Measurements from ENCODE around the gene NUAK1. TPM values are rescaled to one million over a fixed set of nuclear protein-coding genes. Genes with fewer than 3 reads are reported as not detected.

The NUAK1 gene
- polyA plus RNA-seq, 1 donor from 2014 or later = 8.3 TPM

GRCh38 chr12:106034316-106034715 is 104.4 kb downstream of the NUAK1 start:
- Histone ChIP-seq H3K27me3 (ENCODE audit: insufficient read depth, low read depth, low read length) (no peaks in the 10 kb centered on the region), H3K9me3 (ENCODE audit: low read length) (no peaks in the 10 kb centered on the region), H3K79me2 (replicated peaks; ENCODE audit: insufficient read depth, low read length) (no peaks in the 10 kb centered on the region), H4K20me1 (ENCODE audit: insufficient read depth) (no peaks in the 10 kb centered on the region), H3K9me2 (ENCODE audit: insufficient read depth, low read length) (no peaks in the 10 kb centered on the region), H2AFZ (ENCODE audit: low read depth, low read length) (no peak overlapping the region), H3F3A (ENCODE audit: insufficient read depth, low read length, poor library complexity, severe bottlenecking) (no peaks in the 10 kb centered on the region), H3K36me3 (ENCODE audit: insufficient read depth, low read length) (no peaks in the 10 kb centered on the region), H3K9ac (ENCODE audit: low read length) (no peak overlapping the region), H3K4me2 (ENCODE audit: low read length) (no peak overlapping the region), H3K27ac (ENCODE audit: low read length) (no peak overlapping the region), H3K4me3 (ENCODE audit: low read length) (no peak overlapping the region)
- TF ChIP-seq, protein P1, sequence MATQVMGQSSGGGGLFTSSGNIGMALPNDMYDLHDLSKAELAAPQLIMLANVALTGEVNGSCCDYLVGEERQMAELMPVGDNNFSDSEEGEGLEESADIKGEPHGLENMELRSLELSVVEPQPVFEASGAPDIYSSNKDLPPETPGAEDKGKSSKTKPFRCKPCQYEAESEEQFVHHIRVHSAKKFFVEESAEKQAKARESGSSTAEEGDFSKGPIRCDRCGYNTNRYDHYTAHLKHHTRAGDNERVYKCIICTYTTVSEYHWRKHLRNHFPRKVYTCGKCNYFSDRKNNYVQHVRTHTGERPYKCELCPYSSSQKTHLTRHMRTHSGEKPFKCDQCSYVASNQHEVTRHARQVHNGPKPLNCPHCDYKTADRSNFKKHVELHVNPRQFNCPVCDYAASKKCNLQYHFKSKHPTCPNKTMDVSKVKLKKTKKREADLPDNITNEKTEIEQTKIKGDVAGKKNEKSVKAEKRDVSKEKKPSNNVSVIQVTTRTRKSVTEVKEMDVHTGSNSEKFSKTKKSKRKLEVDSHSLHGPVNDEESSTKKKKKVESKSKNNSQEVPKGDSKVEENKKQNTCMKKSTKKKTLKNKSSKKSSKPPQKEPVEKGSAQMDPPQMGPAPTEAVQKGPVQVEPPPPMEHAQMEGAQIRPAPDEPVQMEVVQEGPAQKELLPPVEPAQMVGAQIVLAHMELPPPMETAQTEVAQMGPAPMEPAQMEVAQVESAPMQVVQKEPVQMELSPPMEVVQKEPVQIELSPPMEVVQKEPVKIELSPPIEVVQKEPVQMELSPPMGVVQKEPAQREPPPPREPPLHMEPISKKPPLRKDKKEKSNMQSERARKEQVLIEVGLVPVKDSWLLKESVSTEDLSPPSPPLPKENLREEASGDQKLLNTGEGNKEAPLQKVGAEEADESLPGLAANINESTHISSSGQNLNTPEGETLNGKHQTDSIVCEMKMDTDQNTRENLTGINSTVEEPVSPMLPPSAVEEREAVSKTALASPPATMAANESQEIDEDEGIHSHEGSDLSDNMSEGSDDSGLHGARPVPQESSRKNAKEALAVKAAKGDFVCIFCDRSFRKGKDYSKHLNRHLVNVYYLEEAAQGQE (IDR thresholded peaks at IDR 0.05; ENCODE audit: borderline replicate concordance) = no peak
- TF ChIP-seq EP300 (conservative IDR thresholded peaks at IDR 0.05; ENCODE audit: poor library complexity, severe bottlenecking) = no peak
- TF ChIP-seq RAD21 (conservative IDR thresholded peaks at IDR 0.05) = no peak
- TF ChIP-seq, protein P2, sequence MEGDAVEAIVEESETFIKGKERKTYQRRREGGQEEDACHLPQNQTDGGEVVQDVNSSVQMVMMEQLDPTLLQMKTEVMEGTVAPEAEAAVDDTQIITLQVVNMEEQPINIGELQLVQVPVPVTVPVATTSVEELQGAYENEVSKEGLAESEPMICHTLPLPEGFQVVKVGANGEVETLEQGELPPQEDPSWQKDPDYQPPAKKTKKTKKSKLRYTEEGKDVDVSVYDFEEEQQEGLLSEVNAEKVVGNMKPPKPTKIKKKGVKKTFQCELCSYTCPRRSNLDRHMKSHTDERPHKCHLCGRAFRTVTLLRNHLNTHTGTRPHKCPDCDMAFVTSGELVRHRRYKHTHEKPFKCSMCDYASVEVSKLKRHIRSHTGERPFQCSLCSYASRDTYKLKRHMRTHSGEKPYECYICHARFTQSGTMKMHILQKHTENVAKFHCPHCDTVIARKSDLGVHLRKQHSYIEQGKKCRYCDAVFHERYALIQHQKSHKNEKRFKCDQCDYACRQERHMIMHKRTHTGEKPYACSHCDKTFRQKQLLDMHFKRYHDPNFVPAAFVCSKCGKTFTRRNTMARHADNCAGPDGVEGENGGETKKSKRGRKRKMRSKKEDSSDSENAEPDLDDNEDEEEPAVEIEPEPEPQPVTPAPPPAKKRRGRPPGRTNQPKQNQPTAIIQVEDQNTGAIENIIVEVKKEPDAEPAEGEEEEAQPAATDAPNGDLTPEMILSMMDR (IDR thresholded peaks at IDR 0.05; ENCODE audit: poor library complexity, severe bottlenecking) = no peak
- TF ChIP-seq MXI1 (conservative IDR thresholded peaks at IDR 0.05; ENCODE audit: poor library complexity, severe bottlenecking) = no peak

DNA sequence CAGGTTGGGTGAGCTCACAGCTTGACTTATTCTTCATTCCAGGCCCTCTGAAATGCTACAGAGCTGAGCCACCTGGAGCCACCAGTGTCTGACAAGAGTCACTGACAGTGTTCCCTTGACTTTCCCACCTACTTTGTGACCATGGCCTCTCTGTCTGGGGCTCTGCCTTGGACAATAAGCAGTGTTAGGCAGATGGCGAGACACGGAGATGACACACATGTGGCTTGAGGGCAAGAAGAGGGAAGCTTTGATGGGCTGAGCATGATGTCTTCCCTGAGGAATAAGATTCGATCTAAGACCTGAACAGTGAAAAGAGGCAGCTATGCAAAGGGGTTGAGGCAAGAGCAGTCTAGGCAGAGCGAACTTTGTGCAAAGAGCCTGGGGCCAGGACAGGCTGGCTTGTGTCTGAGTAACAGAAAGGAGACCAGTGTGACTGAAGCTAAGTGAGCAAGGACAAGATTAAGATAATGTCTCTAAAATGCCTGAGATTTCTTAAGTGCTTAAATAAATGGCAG is 105.5 kb downstream of the NUAK1 start:
- H3K79me2 ChIP-seq (replicated peaks; ENCODE audit: insufficient read depth, low read length) = no peaks in the 10 kb centered on the region
- H3K4me2 ChIP-seq (ENCODE audit: low read length) = no peak overlapping the region
- TF ChIP-seq POLR2AphosphoS5 (IDR thresholded peaks at IDR 0.05) = no peak
- TF ChIP-seq RAD21 (conservative IDR thresholded peaks at IDR 0.05) = no peak
- TF ChIP-seq TAF1 (IDR thresholded peaks at IDR 0.05; ENCODE audit: low read depth) = no peak
- TF ChIP-seq, protein P2 (IDR thresholded peaks at IDR 0.05; ENCODE audit: poor library complexity, severe bottlenecking) = no peak
- no peak for TF ChIP-seq EP300 (conservative IDR thresholded peaks at IDR 0.05; ENCODE audit: poor library complexity, severe bottlenecking)
- TF ChIP-seq, protein P1 (IDR thresholded peaks at IDR 0.05; ENCODE audit: borderline replicate concordance) = no peak
- no peak for TF ChIP-seq MXI1 (conservative IDR thresholded peaks at IDR 0.05; ENCODE audit: poor library complexity, severe bottlenecking)
- no peak for TF ChIP-seq SMC3 (conservative IDR thresholded peaks at IDR 0.05; ENCODE audit: poor library complexity)
- no peak overlapping the region for H3K4me3 ChIP-seq (ENCODE audit: low read length)
- H3K9ac ChIP-seq (ENCODE audit: low read length) = no peak overlapping the region
- H3K9me2 ChIP-seq (ENCODE audit: insufficient read depth, low read length) = no peaks in the 10 kb centered on the region
- no peak overlapping the region for H2AFZ ChIP-seq (ENCODE audit: low read depth, low read length)
- H3K36me3 ChIP-seq (ENCODE audit: insufficient read depth, low read length) = no peaks in the 10 kb centered on the region
- H3F3A ChIP-seq (ENCODE audit: insufficient read depth, low read length, poor library complexity, severe bottlenecking) = no peaks in the 10 kb centered on the region
- H3K9me3 ChIP-seq (ENCODE audit: low read length) = no peaks in the 10 kb centered on the region
- no peaks in the 10 kb centered on the region for H3K27me3 ChIP-seq (ENCODE audit: insufficient read depth, low read depth, low read length)
- no peaks in the 10 kb centered on the region for H4K20me1 ChIP-seq (ENCODE audit: insufficient read depth)
- H3K27ac ChIP-seq (ENCODE audit: low read length) = no peak overlapping the region
